SJSA1 (cell line): ENCODE measurements around the gene KCNAB1. TPM values are rescaled to one million over a fixed set of nuclear protein-coding genes. Genes with fewer than 3 reads are reported as not detected.

Experiments
- DNase-seq, 2 experiments: peaks; one replicate each; pipeline ENCODE4 v3.0.0-alpha.2; 2015 to 2020; ENCODE audit warnings: low spot score in 2 of 2, low read depth in 1 of 2
- H3K27ac ChIP-seq: fragments of 250-450 bp; sonication (Bioruptor Pico); 2 replicates; pipeline ENCODE4 v1.5.1; 2020; ENCODE audit warnings: mild to moderate bottlenecking, moderate library complexity
- H3K27me3 ChIP-seq: fragments of 250-450 bp; sonication (Bioruptor Pico); replicated peaks from 2 replicates; pipeline ENCODE4 v1.5.1; 2020; ENCODE audit warnings: mild to moderate bottlenecking, moderate library complexity
- H3K36me3 ChIP-seq: fragments of 250-450 bp; sonication (Bioruptor Pico); 2 replicates; pipeline ENCODE4 v1.5.1; 2020; ENCODE audit warnings: mild to moderate bottlenecking
- H3K4me1 ChIP-seq: fragments of 250-450 bp; sonication (Bioruptor Pico); replicated peaks from 2 replicates; pipeline ENCODE4 v1.6.1; 2021; ENCODE audit warnings: mild to moderate bottlenecking
- H3K4me3 ChIP-seq: fragments of 250-450 bp; sonication (Bioruptor Pico); 2 replicates; pipeline ENCODE4 v1.5.1; 2020; ENCODE audit warnings: mild to moderate bottlenecking
- H3K9me3 ChIP-seq: fragments of 250-450 bp; sonication (Bioruptor Pico); replicated peaks from 2 replicates; pipeline ENCODE4 v1.5.1; 2020; ENCODE audit warnings: mild to moderate bottlenecking
- total RNA-seq: library from RNA; depleted of rRNA; stranded (reverse); fragments of >200 nt; shearing (Covaris generic); gene quantifications from 2 replicates; pipeline ENCODE4 v1.2.3, GENCODE V29; 2014

KCNAB1 gene
- total RNA-seq, 1 experiment from 2014 or later: 1.6 TPM

- no peaks in the 10 kb centered on the region for H3K9me3 ChIP-seq
- H3K27ac ChIP-seq: no peak overlapping the region
- peaks cover 5% of the 10 kb centered on the region for H3K4me1 ChIP-seq
- no peaks in the 10 kb centered on the region for H3K36me3 ChIP-seq
- DNase-seq: no peak
- H3K27me3 ChIP-seq: no peaks in the 10 kb centered on the region; the same call in 1 of the 2 replicates
- H3K4me3 ChIP-seq: no peak overlapping the region
These were observed 287.3 kb downstream of the KCNAB1 start for GRCh38 chr3:156407617-156408225.

GRCh38 chr3:156409694-156410093 is 289.3 kb downstream of the KCNAB1 start:
- Histone ChIP-seq H3K4me3 (no peak overlapping the region), H3K9me3 (no peaks in the 10 kb centered on the region), H3K36me3 (no peaks in the 10 kb centered on the region), H3K4me1 (peaks cover 5% of the 10 kb centered on the region), H3K27ac (no peak overlapping the region), H3K27me3 (no peaks in the 10 kb centered on the region; the same call in 1 of the 2 replicates)
- DNase-seq: peak in 1 of 2 experiments; percentile 15

DNA sequence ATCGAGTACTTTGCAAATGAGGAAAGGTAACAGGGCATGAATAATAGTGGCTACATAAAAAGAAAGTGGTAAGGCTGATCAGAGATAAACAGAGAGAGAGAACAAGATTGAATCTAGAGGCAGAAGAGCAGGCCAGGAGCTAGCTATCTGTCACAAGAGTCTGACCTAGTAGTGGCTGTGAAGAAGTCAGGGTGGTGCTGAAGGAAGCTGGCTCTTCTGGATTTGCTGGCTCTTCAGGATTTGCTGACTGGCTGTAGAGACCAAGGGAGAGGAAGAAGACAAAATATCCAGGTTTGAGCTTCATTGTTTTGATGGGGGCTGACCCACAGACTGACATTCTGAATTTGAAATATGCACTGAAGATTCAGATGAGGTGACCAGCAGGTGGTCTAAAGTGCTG is 292.2 kb downstream of the KCNAB1 start:
- Histone ChIP-seq H3K4me1 (peaks cover 5% of the 10 kb centered on the region), H3K9me3 (no peaks in the 10 kb centered on the region), H3K36me3 (no peaks in the 10 kb centered on the region), H3K27ac (no peak overlapping the region), H3K27me3 (no peaks in the 10 kb centered on the region), H3K4me3 (no peak overlapping the region)
- no peak for DNase-seq

- DNase-seq: no peak
- Histone ChIP-seq H3K4me1 (peaks cover 5% of the 10 kb centered on the region), H3K36me3 (no peaks in the 10 kb centered on the region), H3K4me3 (no peak overlapping the region), H3K27me3 (no peaks in the 10 kb centered on the region), H3K9me3 (no peaks in the 10 kb centered on the region), H3K27ac (no peak overlapping the region)
These were observed 293.0 kb downstream of the KCNAB1 start for GRCh38 chr3:156413293-156413892.

DNA sequence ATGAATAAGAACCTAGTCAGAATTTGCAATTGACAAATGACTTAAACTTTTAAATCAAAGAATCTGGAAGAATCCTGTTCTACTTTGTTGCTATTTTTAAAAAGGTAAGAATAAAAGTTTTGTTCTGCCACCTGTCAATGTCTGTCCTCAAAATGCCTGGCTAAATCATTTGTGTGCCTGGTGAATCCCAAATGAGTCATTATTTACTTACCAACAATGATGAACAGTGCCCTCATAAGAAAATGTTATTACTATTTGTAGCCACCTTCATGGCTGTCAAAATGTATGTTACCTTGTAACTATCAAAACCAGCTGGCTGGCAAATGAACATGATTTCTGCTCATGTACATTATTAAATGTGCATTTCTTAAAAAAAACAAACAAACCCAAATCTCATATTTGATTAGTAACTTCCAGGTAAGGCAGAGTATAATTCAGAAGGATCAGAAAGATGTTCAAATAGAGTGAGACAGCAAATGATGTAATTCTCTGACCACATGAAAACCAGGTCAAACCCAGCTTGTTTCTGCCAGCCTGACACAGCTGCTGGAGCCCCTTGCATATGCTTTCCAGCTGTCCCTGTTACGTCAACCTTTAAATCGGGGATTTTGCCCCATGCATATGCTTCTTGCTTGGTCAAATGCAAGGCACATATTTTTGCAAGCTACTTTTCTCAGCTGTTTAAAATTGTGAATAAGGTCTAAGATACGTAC is 296.6 kb downstream of the KCNAB1 start:
- Histone ChIP-seq H3K36me3 (no peaks in the 10 kb centered on the region), H3K27me3 (no peaks in the 10 kb centered on the region), H3K4me3 (no peak overlapping the region), H3K9me3 (no peaks in the 10 kb centered on the region), H3K4me1 (no peaks in the 10 kb centered on the region), H3K27ac (no peak overlapping the region)
- DNase-seq: no peak

DNA sequence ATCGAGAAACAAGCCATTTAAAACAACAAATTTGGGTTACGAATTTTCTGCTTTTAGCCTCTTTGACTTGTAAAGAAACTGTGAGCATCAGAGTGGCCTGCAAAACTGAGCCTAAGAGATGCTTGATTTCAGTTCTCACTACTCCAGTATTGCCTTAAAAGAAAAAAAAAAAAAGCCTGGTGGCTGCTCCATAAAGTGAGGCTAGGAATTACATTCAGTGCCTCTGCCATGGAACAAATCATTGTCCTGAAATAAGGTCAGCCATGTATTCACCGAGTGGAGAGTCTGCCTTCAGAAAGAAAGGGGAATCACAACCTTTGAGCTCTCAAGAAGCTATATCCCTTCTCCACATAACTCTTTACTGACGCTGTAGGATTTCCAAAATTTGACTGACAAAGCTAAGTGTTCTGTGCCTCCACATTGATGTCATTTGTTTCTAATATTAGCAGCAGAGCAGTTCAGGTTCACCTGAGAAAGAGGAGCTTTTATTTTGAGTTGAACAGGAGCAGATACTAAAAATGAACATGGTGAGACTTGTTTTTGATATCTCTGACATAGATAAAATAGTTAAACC is 297.3 kb downstream of the KCNAB1 start:
- H3K36me3 ChIP-seq: no peaks in the 10 kb centered on the region
- H3K9me3 ChIP-seq: no peaks in the 10 kb centered on the region
- H3K4me3 ChIP-seq: no peak overlapping the region
- DNase-seq: no peak
- no peaks in the 10 kb centered on the region for H3K27me3 ChIP-seq
- no peak overlapping the region for H3K27ac ChIP-seq
- H3K4me1 ChIP-seq: no peaks in the 10 kb centered on the region

GRCh38 chr3:156418428-156418827 is 298.1 kb downstream of the KCNAB1 start:
- Histone ChIP-seq H3K4me1 (no peaks in the 10 kb centered on the region), H3K27ac (no peak overlapping the region), H3K36me3 (no peaks in the 10 kb centered on the region), H3K9me3 (no peaks in the 10 kb centered on the region), H3K27me3 (no peaks in the 10 kb centered on the region), H3K4me3 (no peak overlapping the region)
- DNase-seq: no peak

GRCh38 chr3:156421534-156421933 is 301.2 kb downstream of the KCNAB1 start:
- no peak overlapping the region for H3K4me3 ChIP-seq
- no peaks in the 10 kb centered on the region for H3K27me3 ChIP-seq
- no peak for DNase-seq
- H3K27ac ChIP-seq: no peak overlapping the region
- H3K4me1 ChIP-seq: no peaks in the 10 kb centered on the region
- no peaks in the 10 kb centered on the region for H3K36me3 ChIP-seq
- no peaks in the 10 kb centered on the region for H3K9me3 ChIP-seq

DNA sequence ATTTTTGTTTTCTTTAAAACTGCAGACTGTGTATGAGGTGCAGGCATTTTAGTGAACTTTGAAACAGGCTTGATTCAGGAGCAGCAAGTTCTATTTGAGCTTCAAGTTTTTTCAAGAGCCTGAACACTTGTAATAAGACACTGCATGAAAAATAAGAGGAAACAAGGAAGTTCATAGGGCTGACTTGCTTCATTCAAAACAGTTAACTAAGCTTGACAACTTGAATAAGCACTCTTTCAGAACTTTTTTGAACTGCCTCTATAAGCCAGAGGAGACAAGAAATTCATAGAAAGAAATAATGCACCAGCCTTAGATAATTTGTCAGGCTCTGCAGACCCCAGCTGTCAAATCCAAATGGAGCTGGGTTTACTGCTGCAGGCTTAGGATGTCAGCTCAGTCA is 304.4 kb downstream of the KCNAB1 start:
- no peak overlapping the region for H3K4me3 ChIP-seq
- no peaks in the 10 kb centered on the region for H3K9me3 ChIP-seq
- H3K27me3 ChIP-seq: no peaks in the 10 kb centered on the region
- no peak for DNase-seq
- H3K36me3 ChIP-seq: no peaks in the 10 kb centered on the region
- no peaks in the 10 kb centered on the region for H3K4me1 ChIP-seq
- H3K27ac ChIP-seq: no peak overlapping the region

DNA sequence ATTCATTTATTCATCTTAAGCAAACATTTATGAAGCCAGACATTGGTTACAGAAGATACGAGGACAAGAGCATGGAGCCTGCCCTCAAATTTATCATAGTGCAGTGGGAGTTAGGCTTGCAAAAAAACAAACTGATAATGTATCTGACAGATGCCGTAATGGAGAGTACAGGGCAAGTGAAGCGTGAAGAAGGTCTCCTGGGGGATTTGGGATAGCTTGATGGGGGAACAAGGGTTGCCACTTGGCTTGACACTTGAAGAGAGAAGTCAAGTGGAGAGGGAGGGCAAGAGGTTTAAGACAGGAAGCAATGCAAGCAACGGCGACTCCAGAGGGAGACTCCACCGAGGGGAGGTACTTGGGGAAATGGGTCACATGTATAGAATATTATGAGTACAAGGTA is 305.3 kb downstream of the KCNAB1 start:
- no peaks in the 10 kb centered on the region for H3K27me3 ChIP-seq
- no peaks in the 10 kb centered on the region for H3K9me3 ChIP-seq
- H3K4me3 ChIP-seq: no peak overlapping the region
- no peaks in the 10 kb centered on the region for H3K36me3 ChIP-seq
- H3K4me1 ChIP-seq: no peaks in the 10 kb centered on the region
- no peak for DNase-seq
- no peak overlapping the region for H3K27ac ChIP-seq

DNA sequence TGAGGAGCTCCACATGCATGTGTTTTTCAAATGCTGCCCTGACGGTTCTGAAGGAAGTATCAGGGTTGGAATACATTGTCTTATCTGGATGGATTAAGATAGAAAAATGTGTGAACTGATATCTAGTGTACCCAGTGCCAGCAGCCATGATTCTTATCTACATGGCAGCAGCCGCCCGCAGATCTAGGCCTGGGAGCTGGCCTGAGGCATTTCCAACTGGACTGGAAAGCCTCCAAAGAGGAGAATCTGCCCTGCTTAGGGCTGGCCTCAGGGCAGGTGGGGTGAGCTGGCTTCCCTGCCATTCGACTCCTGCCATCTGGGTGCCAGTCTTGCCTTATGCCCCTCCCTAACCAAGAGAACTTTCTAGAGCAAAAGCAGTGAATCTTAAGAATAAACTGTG is 308.7 kb downstream of the KCNAB1 start:
- H3K9me3 ChIP-seq: no peaks in the 10 kb centered on the region
- DNase-seq: no peak
- H3K27me3 ChIP-seq: no peaks in the 10 kb centered on the region
- H3K36me3 ChIP-seq: no peaks in the 10 kb centered on the region
- H3K4me3 ChIP-seq: no peak overlapping the region
- H3K4me1 ChIP-seq: peaks cover 22% of the 10 kb centered on the region
- no peak overlapping the region for H3K27ac ChIP-seq

DNA sequence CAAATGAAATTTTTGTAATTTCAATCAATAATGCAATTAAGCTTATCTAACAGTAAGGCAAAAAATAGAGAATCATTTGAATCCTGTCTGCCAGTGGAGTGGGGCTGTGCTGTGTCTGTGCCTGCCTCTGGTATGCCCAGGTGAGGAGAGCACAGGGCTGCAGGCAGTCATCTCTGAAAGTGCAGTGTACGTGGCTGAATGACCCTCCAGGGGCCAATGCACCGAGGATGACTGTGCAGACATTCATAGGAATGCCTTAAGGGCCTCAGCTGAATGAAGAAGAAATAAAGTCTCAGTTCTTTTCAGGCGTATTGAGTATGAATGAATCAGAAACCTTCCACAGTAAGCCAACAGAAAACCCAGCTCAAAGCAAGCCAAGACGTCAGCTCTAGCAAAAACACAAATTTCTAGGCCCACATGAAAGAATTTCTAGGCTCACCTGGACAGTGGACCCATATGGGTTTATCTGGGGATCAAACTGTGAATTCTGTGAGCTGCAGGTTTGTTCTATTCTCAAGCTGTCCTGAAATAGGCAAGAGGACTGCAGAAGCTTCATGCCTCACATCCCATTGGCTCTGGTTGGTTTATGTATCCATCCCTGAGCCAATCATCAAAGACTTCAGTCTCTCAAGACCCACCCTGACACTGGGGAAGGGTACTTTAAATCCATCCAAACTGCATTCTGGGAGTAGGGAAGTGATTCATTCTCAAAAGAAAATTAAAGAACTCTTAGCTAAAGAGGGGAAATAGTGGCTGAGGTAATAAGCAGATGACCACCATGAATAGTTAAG is 311.2 kb downstream of the KCNAB1 start:
- H3K27me3 ChIP-seq: no peaks in the 10 kb centered on the region
- no peak overlapping the region for H3K27ac ChIP-seq
- H3K4me3 ChIP-seq: no peak overlapping the region
- no peaks in the 10 kb centered on the region for H3K36me3 ChIP-seq
- no peak for DNase-seq
- H3K9me3 ChIP-seq: no peaks in the 10 kb centered on the region
- peaks cover 23% of the 10 kb centered on the region for H3K4me1 ChIP-seq

GRCh38 chr3:156432563-156432962 is 312.2 kb downstream of the KCNAB1 start:
- Histone ChIP-seq H3K27ac (peak overlapping the region; percentile 66), H3K36me3 (no peaks in the 10 kb centered on the region), H3K4me3 (no peak overlapping the region), H3K9me3 (no peaks in the 10 kb centered on the region), H3K4me1 (peaks cover 23% of the 10 kb centered on the region), H3K27me3 (no peaks in the 10 kb centered on the region)
- no peak for DNase-seq
